HepG2 (cell line): ENCODE data around the gene THADA. TPM values are rescaled to one million over a fixed set of nuclear protein-coding genes. Genes with fewer than 3 reads are reported as not detected.

Experiments
- ARID2 ChIP-seq: sonication (generic); formaldehyde crosslinking; IDR thresholded peaks from 2 replicates; pipeline ENCODE4 v1.8.1; 2022; ENCODE audit warnings: mild to moderate bottlenecking, missing genetic modification reagents, borderline replicate concordance
- CC2D1A ChIP-seq: sonication (generic); formaldehyde crosslinking; IDR thresholded peaks from 2 replicates; pipeline ENCODE4 v1.8.1; 2023; ENCODE audit warnings: mild to moderate bottlenecking, missing genetic modification reagents
- CREB1 ChIP-seq, 2 experiments: fragments of 450-650 bp in 1 of 2; IDR thresholded peaks; 2 replicates each; pipeline ENCODE4 v1.6.1; 2016 to 2017; ENCODE audit warnings: control low read depth in 1 of 2, mild to moderate bottlenecking in 1 of 2, missing compliant biosample characterization in 1 of 2, missing genetic modification characterization in 1 of 2
- GTF2F1 ChIP-seq: fragments of 150-350 bp; IDR thresholded peaks from 2 replicates; pipeline ENCODE4 v1.6.1; 2014; ENCODE audit warnings: low read length
- KDM3A ChIP-seq: IDR thresholded peaks from 2 replicates; pipeline ENCODE4 v1.6.1; 2018; ENCODE audit warnings: low read depth, missing compliant biosample characterization
- MED8 ChIP-seq: sonication (generic); formaldehyde crosslinking; IDR thresholded peaks from 2 replicates; pipeline ENCODE4 v1.8.1; 2023; ENCODE audit warnings: mild to moderate bottlenecking, missing genetic modification reagents; ENCODE audit not compliant: insufficient replicate concordance
- MEIS1 ChIP-seq: sonication (generic); formaldehyde crosslinking; IDR thresholded peaks from 2 replicates; pipeline ENCODE4 v1.9.0; 2021; ENCODE audit warnings: mild to moderate bottlenecking, missing genetic modification reagents, moderate library complexity, borderline replicate concordance
- MTA1 ChIP-seq: sonication (generic); formaldehyde crosslinking; IDR thresholded peaks from 2 replicates; pipeline ENCODE4 v1.4.0; 2020; ENCODE audit warnings: missing genetic modification reagents, mild to moderate bottlenecking, borderline replicate concordance
- NR1H2 ChIP-seq: sonication (generic); formaldehyde crosslinking; IDR thresholded peaks from 2 replicates; pipeline ENCODE4 v1.8.1; 2022; ENCODE audit warnings: low read depth, missing genetic modification reagents, borderline replicate concordance
- REST ChIP-seq, 2 experiments: IDR thresholded peaks; 2 replicates each; pipeline ENCODE4 v1.6.1; 2011 to 2012; ENCODE audit warnings: low read length in 2 of 2, borderline replicate concordance in 1 of 2, low read depth in 1 of 2, mild to moderate bottlenecking in 1 of 2, moderate library complexity in 1 of 2
- RFXANK ChIP-seq: IDR thresholded peaks from 2 replicates; pipeline ENCODE4 v1.6.1; 2016
- SYNCRIP ChIP-seq: fragments of 200-400 bp; formaldehyde crosslinking; IDR thresholded peaks from 2 replicates; pipeline ENCODE4 v1.6.1; 2018; ENCODE audit warnings: mild to moderate bottlenecking, low read depth, low read length; ENCODE audit not compliant: insufficient read depth
- TIGD3 ChIP-seq: sonication (generic); formaldehyde crosslinking; IDR thresholded peaks from 2 replicates; pipeline ENCODE4 v1.5.1; 2020; ENCODE audit warnings: mild to moderate bottlenecking, missing genetic modification reagents, borderline replicate concordance
- ZHX1 ChIP-seq: sonication (generic); formaldehyde crosslinking; IDR thresholded peaks from 2 replicates; pipeline ENCODE4 v1.8.1; 2022; ENCODE audit warnings: low read depth, mild to moderate bottlenecking, missing genetic modification reagents
- ZNF563 ChIP-seq: sonication (generic); formaldehyde crosslinking; IDR thresholded peaks from 2 replicates; pipeline ENCODE4 v1.8.0; 2022; ENCODE audit warnings: mild to moderate bottlenecking, moderate library complexity, missing genetic modification reagents
- ZNF574 ChIP-seq: sonication (generic); formaldehyde crosslinking; IDR thresholded peaks from 2 replicates; pipeline ENCODE4 v1.4.0; 2020; ENCODE audit warnings: missing genetic modification reagents
- ZNF644 ChIP-seq: IDR thresholded peaks from 2 replicates; pipeline ENCODE4 v1.6.1; 2016; ENCODE audit warnings: low read depth
- polyA plus RNA-seq, 8 experiments: library from polyadenylated mRNA; depleted of rRNA in 3 of 8; stranded (reverse) in 7 of 8; unstranded in 1 of 8; fragments of >200 nt; fragmentation: Illumina TruSeq in 4 of 8; extraction: Trizol in 4 of 8; gene quantifications; 2 replicates each; pipeline versions ENCODE4 v1.2.1 to v1.2.3, GENCODE V29; 2011 to 2016; ENCODE audit warnings: low read depth in 4 of 8, missing spikeins in 1 of 8, mixed read lengths in 1 of 8; ENCODE audit not compliant: insufficient read depth in 1 of 8
- total RNA-seq, 5 experiments: library from RNA; depleted of rRNA; stranded (reverse); fragments of >200 nt; fragmentation: Illumina TruSeq; extraction: Trizol; gene quantifications; 2 replicates each; pipeline ENCODE4 v1.2.3, GENCODE V29; 2016; ENCODE audit warnings: low read depth in 1 of 5

The THADA gene
- total and polyA plus RNA-seq, 2 of the 13 experiments (the other 11 are each of a cell fraction or from before 2014, with no cell fraction given): 12.7 to 21.7 TPM

DNA sequence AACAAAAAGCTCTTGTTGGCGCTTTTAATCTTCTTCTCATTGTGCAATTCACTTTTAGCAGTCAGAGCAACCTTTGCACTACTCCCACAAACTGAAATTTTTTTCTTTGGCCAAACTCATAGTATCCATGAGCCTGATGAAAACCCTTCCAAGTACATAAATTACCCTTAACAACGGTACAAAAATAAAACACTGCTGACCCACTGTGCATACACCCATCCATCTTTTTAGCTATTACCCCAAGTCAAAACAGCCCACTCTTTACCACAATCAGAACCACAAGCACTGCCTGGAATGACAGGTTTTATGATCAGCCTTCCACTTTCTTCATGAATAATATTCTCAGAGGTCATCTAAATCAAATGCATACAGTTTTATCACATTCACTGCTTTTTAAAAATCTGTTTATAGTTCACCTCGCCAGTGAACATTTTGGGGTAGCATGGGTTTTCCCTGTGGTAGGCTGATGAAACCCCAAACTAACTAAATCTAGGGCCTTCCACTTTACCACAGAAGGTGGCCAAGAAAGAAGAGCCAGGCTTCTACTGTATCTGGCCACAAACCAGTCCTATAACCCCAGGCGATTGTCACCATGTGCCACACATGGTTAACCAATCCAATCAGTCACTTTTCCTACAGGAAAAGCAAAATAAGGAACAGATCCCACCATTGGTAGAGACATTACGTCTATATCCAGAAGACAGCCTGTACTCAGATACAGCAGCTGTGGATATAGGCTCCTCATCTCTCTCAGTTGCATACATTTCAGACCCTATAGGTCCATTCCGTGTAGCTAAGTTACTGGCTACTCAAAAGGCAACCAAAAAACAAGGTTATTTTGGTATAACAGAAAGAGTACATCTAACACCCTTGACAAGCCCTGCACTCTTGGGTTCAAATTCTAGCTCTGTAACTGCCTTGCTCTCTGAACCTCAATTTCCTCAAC, 171.3 kb downstream of the THADA start (continued):
- TF ChIP-seq MEIS1 (CRISPR knock-in tag): no peak
- TF ChIP-seq MED8 (CRISPR knock-in tag): no peak
- no peak for TF ChIP-seq SYNCRIP
- no peak for TF ChIP-seq ZNF574 (CRISPR knock-in tag)
- TF ChIP-seq ZNF644: peak; percentile 82
- no peak for TF ChIP-seq ARID2
- no peak for TF ChIP-seq ZNF563 (CRISPR knock-in tag)
- no peak for TF ChIP-seq NR1H2 (CRISPR knock-in tag)
- 0 out of 2 replicates have a peak, but pooled peaks have one; percentile 51 for TF ChIP-seq CC2D1A (CRISPR knock-in tag)
- TF ChIP-seq MTA1 (CRISPR knock-in tag): no peak
- no peak; the same call in 1 of the 2 replicates for TF ChIP-seq ZHX1
- no peak for TF ChIP-seq TIGD3 (CRISPR knock-in tag)
- TF ChIP-seq RFXANK (CRISPR knock-in tag): no peak
- no peak for TF ChIP-seq REST (IDR thresholded peaks at IDR 0.05; ENCODE audit: borderline replicate concordance in 1 of 2, low read depth in 1 of 2, low read length in 2 of 2)
- TF ChIP-seq CREB1 (IDR thresholded peaks at IDR 0.05): no peak
- TF ChIP-seq CREB1 (CRISPR knock-in tag; IDR thresholded peaks at IDR 0.05): peak; percentile 75; the same call in 1 of the 2 replicates
- no peak for TF ChIP-seq GTF2F1
- peak; percentile 72; the same call in 1 of the 2 replicates for TF ChIP-seq KDM3A
